GM12873 (cell line): Measurements from ENCODE around the gene NOD2.

Experiments
- TF ChIP-seq, protein P1 (sequence below): IDR thresholded peaks from 2 replicates; pipeline ENCODE4 v1.5.1; 2012; ENCODE audit warnings: low read depth, mild to moderate bottlenecking, moderate library complexity, low read length, control low read depth; ENCODE audit not compliant: insufficient read depth; ENCODE audit errors: missing control alignments

NOD2 gene

DNA sequence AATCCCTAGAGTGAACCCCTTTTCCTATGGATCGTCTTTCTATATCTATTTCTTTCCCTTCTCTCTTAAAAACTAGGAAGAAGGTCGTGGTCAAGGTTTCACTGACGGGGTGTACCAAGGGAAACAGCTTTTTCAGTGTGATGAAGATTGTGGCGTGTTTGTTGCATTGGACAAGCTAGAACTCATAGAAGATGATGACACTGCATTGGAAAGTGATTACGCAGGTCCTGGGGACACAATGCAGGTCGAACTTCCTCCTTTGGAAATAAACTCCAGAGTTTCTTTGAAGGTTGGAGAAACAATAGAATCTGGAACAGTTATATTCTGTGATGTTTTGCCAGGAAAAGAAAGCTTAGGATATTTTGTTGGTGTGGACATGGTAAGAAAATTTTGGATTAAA is 58.1 kb downstream of the NOD2 start:
- TF ChIP-seq, protein P1, sequence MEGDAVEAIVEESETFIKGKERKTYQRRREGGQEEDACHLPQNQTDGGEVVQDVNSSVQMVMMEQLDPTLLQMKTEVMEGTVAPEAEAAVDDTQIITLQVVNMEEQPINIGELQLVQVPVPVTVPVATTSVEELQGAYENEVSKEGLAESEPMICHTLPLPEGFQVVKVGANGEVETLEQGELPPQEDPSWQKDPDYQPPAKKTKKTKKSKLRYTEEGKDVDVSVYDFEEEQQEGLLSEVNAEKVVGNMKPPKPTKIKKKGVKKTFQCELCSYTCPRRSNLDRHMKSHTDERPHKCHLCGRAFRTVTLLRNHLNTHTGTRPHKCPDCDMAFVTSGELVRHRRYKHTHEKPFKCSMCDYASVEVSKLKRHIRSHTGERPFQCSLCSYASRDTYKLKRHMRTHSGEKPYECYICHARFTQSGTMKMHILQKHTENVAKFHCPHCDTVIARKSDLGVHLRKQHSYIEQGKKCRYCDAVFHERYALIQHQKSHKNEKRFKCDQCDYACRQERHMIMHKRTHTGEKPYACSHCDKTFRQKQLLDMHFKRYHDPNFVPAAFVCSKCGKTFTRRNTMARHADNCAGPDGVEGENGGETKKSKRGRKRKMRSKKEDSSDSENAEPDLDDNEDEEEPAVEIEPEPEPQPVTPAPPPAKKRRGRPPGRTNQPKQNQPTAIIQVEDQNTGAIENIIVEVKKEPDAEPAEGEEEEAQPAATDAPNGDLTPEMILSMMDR = no peak

DNA sequence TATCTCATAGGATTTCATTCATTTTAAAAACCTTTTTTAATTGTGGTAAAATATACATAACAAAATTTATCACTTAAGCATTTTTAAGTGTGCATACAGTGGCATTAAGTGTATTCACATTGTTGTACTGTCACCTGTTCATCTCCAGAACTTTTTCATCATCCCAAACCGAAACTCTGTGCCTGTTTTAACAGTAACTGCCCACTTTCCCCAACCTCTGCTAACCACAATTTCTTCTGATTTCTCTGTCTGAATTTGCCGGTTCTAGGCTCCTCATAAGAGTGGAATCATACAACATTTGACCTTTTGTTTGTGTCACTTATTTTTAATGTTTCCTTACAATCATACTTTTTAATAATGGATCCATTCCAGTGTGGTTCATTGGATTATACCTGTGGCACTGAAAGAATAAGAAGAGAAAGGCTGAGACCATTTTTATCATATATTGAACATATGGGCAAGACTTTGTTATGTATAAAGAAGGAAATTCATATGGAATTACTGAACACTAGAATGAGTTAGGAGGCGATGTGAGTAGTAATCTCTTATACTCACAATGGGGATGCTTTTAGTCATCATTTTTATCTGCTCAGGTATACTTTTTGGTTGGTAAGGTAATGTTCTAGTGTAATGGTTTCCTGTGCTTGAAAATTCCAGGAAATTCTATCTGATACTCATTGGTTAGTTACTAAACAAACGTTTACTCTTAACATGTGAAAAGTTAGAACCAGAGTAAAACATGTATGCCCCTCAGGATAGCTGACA is 59.2 kb downstream of the NOD2 start:
- TF ChIP-seq, protein P1 = no peak

DNA sequence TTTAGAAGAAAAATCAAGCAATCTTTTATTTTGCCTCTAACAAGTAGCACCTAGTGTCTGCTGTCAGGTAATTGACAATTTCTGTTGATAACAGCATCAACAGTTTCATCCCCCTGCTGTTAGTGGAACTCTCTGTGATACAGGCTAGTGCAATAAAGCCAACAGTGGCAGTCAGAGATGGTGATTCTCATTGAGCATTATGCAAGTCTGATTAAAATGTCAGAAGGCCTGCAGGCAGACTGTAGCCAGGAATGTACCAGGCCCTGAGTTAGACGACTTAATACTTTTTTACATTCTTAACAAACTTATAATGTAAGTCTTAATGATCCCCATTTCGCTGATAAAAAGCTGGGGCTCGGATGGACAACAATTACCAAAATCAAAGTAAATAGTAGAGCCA is 63.1 kb downstream of the NOD2 start:
- TF ChIP-seq, protein P1 = no peak

DNA sequence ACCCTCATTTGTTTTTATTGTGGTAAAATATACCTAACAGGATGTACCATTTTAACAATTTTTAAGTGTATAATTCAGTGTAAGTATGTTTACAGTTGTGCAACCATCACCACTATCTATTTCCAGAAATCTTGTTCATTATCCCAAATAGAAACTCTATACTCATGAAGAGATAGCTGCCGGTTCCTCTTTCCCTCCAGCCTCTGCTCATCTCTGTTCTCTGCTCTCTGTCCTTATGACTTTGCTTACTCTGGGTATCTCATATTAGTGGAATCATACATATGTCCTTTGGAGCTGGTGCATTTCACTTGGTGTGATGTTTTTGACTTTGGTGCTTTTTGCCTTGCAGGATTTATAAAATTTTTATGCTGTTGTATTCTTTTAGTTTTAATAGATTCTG is 67.9 kb downstream of the NOD2 start:
- TF ChIP-seq, protein P1 = no peak

DNA sequence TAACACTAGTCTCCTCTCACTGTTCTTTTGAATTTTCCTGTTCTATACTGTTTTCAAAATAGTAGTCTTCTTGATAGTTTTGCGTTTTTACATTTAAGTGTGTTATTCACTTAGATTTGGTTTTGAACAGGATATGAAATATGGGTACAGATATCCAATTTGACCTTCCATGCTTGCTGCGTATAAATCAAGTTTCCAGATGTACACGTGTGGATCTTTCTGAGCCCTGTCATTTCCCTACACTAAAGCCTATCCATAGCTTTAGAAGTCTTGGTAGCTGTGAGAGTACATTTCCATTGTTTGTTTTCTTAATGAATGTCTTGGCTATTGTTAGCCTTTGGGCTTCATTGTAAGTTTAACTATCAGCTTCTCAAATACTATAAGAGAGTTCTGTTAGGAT is 68.8 kb downstream of the NOD2 start:
- TF ChIP-seq, protein P1 = no peak

DNA sequence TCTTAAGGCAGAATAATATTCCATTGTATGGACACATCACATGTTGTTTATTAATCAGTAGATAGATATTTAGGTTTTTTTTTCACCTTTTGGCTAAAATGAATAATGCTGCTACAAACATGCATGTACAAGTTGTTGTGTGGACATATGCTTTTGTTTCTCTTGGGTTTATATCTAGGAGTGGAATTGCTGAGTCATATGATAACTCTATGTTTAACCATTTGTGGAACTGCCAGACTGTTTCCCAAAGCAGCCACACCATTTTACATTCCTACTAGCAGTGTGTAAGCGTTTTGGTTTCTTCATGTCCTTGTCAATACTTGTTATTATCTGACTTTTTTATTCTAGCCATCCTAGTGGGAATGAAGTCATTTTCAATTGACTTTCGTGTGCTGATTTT is 69.8 kb downstream of the NOD2 start:
- TF ChIP-seq, protein P1 = no peak

DNA sequence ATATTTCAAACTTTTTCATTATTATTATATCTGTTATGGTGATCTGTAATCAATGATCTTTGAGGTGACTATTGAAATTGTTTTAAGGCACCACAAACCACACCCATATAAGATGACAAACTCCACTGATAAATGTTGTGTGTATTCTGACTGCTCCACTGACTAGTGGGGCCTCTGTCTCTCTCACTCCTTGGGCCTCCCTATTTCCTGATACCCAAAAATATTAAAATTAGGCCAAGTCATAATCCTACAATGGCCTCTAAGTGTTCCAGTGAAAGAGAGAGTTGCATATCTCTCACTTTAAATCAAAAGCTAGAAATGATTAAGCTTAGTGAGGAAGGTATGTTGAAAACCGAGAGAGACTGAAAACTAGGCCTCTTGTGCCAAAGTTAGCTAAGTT is 71.9 kb downstream of the NOD2 start:
- TF ChIP-seq, protein P1 = no peak
